RWPE1 (cell line): ENCODE results near the gene NR0B2.

Experiments used
- CTCF ChIA-PET: fragments of 350-600 bp; sonication (Branson Sonifier 250); formaldehyde crosslinking; extraction: SDS; loops from one replicate; lab custom pipeline; 2021; lab: Yijun Ruan, JAX
- POLR2A ChIA-PET: fragments of 400-600 bp; formaldehyde crosslinking; extraction: SDS; loops from one replicate; lab custom pipeline; 2020; ENCODE audit warnings: antibody characterized with exemption; ENCODE audit not compliant: low non-redundant PET; lab: Yijun Ruan, JAX
- DNase-seq: peaks from one replicate; pipeline ENCODE4 v3.0.0; 2012; ENCODE audit warnings: low spot score
- H3K27ac ChIP-seq: fragments of 450-650 bp; 2 replicates; pipeline ENCODE4 v1.5.1; 2017
- TF ChIP-seq, protein P1 (sequence below): fragments of 450-650 bp; conservative IDR thresholded peaks from 2 replicates; pipeline ENCODE4 v1.5.1; 2017; ENCODE audit warnings: low read depth, mild to moderate bottlenecking

The NR0B2 gene

GRCh38 chr1:26922901-26923300 lies 9.1 kb upstream of the NR0B2 start:
- no peak overlapping the region for H3K27ac ChIP-seq
- TF ChIP-seq, protein P1, sequence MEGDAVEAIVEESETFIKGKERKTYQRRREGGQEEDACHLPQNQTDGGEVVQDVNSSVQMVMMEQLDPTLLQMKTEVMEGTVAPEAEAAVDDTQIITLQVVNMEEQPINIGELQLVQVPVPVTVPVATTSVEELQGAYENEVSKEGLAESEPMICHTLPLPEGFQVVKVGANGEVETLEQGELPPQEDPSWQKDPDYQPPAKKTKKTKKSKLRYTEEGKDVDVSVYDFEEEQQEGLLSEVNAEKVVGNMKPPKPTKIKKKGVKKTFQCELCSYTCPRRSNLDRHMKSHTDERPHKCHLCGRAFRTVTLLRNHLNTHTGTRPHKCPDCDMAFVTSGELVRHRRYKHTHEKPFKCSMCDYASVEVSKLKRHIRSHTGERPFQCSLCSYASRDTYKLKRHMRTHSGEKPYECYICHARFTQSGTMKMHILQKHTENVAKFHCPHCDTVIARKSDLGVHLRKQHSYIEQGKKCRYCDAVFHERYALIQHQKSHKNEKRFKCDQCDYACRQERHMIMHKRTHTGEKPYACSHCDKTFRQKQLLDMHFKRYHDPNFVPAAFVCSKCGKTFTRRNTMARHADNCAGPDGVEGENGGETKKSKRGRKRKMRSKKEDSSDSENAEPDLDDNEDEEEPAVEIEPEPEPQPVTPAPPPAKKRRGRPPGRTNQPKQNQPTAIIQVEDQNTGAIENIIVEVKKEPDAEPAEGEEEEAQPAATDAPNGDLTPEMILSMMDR = no peak
- ChIA-PET POLR2A (no interaction called here), CTCF (no interaction called here)
- DNase-seq = no peak

DNA sequence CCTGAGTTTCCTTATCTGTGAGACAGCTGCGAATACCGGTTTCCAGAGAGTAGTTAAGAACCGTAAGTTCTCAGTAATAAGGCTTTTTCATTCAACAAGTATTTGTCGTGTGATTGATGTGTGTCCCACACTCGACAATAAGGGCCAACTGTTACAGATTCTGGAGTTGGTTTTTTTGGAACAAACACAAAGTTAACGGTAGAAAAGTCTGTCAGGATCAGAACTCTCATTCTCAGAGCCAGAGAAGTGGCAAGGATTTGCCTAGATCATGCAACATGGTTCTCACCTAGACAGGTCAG lies 8.6 kb upstream of the NR0B2 start:
- DNase-seq = no peak
- peak overlapping the region; percentile 76 for H3K27ac ChIP-seq
- CTCF ChIA-PET = no interaction called here
- TF ChIP-seq, protein P1 = no peak
- POLR2A ChIA-PET = no interaction called here

DNA sequence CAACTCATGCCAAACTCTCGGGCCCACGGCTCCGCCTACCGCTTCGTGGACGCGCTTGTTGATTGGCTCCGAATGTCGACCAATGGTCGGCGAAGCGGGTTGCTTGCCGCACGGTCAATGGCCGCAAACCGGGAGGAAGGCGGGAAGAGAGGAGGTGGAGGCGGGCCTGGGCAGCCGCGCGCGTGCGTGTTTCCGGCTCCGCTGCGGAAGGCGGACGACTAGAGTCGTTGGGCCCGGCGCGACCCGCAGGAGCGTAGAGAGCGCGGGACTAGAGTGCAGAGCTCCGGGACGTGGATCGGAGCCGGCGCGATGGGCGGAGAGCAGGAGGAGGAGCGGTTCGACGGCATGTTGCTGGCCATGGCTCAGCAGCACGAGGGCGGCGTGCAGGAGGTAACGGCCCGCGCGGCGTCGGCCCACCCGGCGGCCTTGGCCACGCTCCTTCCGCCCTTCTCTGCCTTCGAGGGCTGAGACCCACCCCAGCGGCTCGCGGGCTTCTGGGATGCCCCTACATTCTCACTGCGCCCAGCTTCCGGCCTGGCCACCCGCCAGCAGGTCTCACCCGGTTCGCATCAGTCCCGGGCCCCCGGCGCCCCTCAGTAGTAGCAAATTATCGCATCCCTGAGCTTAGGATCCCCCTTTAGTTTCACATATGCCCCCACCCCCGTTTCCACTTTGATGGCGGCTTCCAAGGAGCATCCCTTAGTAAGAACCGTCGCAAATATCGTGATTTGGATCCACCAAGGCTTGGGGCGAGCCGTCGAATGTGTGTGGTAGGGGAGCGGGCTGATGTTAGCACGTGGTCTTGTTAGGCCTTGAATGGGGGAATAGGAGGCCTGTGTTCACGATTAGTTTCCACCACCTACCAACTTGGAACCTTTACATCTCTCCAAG lies 8.0 kb upstream of the NR0B2 start, which contains the start of gene NUDC:
Gene NUDC, plus strand, starts transcription at position 204 of the 891 bp plus-strand sequence. Its CDS starts 106 bp downstream, at position 310.
- peak; percentile 97 for DNase-seq
- ChIA-PET POLR2A (no interaction called here), CTCF (interaction anchor here (0.6 to 1.0 kb wide), 2 partner anchors 45 to 149 kb away, joined by 3 read pairs; no protein-coding TSS in a partner anchor)
- peak within 1 kb of the TSS; percentile 76 for H3K27ac ChIP-seq
- TF ChIP-seq, protein P1 = no peak

DNA sequence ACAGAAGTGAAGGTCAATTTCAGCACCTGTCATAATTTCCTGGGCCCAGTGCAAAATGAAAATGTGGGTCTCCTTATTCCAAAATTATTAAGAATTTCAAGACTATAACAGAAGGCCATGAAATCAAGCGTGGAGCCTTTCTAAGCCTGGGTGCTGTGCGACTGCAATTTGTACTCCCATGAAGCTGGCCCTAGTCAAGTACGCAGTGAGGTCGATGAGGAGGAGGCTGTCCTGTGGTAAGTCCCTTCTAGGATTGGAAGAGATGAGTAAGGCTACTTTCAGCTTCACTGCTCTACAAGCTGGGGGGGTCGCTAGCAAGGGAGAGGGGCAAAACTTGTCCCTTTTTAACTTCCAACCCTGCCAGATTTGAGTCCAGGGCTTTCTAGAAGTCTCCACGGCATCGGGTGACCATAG lies 7.4 kb upstream of the NR0B2 start:
- H3K27ac ChIP-seq = peak overlapping the region; percentile 76
- TF ChIP-seq, protein P1 = no peak
- POLR2A ChIA-PET = interaction anchor here (0.5 kb wide), 1 partner anchor 489 kb away, joined by 3 read pairs; the partner anchor contains the start of gene DHDDS
- CTCF ChIA-PET = interaction anchor here (0.6 to 1.0 kb wide), 2 partner anchors 45 to 150 kb away, joined by 3 read pairs; no protein-coding TSS in a partner anchor
- DNase-seq = no peak

GRCh38 chr1:26915204-26915842 lies 1.5 kb upstream of the NR0B2 start:
- TF ChIP-seq, protein P1 = no peak
- CTCF ChIA-PET = no interaction called here
- POLR2A ChIA-PET = no interaction called here
- DNase-seq = no peak
- no peak overlapping the region for H3K27ac ChIP-seq

GRCh38 chr1:26913389-26913753 lies 404 bp downstream of the NR0B2 start:
- CTCF ChIA-PET = interaction anchor here (0.7 kb wide), 1 partner anchor 35 kb away, joined by 4 read pairs; no protein-coding TSS in a partner anchor
- H3K27ac ChIP-seq = no peak overlapping the region
- TF ChIP-seq, protein P1 = no peak
- POLR2A ChIA-PET = interaction anchor here (0.5 kb wide), 1 partner anchor 43 kb away, joined by 4 read pairs; no protein-coding TSS in a partner anchor
- no peak for DNase-seq
